KOPT-K1 (cell line): ENCODE data around the gene RASAL2.

Experiments
- H3K27ac ChIP-seq: fragments of 200-600 bp; sonication (generic); 2 replicates; pipeline ENCODE4 v1.5.1; 2016; ENCODE audit warnings: antibody characterized with exemption, mild to moderate bottlenecking, low read depth, low read length; ENCODE audit not compliant: poor library complexity, severe bottlenecking
- H3K36me3 ChIP-seq: fragments of 200-600 bp; sonication (generic); 2 replicates; pipeline ENCODE4 v1.5.1; 2017; ENCODE audit warnings: antibody characterized with exemption, mild to moderate bottlenecking, low read length, moderate library complexity; ENCODE audit not compliant: insufficient read depth
- H3K9me3 ChIP-seq: fragments of 200-600 bp; sonication (generic); 2 replicates; pipeline ENCODE4 v1.5.1; 2017; ENCODE audit warnings: antibody characterized with exemption, low read length, mild to moderate bottlenecking; ENCODE audit not compliant: insufficient read depth, poor library complexity, severe bottlenecking

RASAL2 gene

DNA sequence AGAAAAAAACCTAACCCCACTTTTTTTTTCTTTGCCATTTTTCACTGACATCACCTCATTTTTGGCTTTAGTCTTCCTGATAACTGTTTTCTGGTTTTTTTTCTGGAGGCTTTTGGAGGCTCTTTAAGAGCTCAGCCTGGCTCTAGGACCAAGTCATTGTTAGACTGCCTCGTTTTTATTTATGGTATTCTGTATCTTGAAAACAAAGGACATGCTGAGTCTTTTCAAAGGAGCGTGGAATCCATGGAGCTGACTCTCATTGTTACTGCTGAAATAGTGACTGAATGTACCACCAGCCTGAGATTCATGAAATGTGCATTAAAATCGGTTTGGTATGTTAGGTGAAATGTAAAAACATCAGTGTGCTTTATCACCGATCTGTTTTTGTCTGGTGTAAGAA is 28.0 kb downstream of the RASAL2 start:
- Histone ChIP-seq H3K9me3 (no peaks in the 10 kb centered on the region), H3K27ac (no peak overlapping the region), H3K36me3 (no peaks in the 10 kb centered on the region)

DNA sequence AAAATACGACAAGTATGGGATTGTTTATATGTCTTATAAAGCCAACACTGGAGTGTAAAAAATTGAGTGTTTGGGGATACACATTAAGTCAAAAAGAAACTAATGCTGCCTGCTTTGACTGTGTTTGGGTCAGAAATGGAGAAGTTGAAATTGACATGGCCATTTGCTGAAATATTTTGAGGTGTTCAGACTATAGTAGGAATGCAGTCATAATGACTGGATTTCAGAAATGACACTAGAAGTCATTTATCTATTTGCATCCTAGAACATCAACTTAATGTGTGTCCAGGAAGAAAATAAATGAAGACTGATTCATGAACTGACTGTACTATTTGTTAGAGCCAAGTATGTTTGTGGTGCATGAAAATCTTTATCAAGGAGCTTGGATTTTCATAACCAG is 28.4 kb downstream of the RASAL2 start:
- Histone ChIP-seq H3K27ac (no peak overlapping the region), H3K9me3 (no peaks in the 10 kb centered on the region), H3K36me3 (no peaks in the 10 kb centered on the region)

DNA sequence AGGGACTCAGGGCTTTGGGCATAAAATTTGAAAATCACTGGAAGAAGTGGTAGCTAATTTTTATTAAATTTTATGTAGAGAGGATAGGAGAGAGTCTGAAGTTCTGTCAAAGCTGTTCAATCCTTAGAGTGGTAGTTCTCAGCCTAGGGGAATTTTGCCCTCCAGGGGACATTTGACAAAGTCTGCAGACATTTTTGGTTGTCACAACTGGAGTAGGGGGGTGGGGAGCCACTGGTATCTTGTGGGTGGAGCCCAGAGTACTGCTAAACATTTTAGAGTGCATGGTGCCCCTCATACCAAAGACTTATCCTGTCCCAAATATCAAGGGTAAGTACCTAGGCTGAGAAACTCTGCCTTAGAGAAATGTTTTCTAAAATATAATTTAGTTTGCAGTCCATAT is 30.2 kb downstream of the RASAL2 start:
- no peaks in the 10 kb centered on the region for H3K36me3 ChIP-seq
- H3K27ac ChIP-seq = no peak overlapping the region
- H3K9me3 ChIP-seq = no peaks in the 10 kb centered on the region

DNA sequence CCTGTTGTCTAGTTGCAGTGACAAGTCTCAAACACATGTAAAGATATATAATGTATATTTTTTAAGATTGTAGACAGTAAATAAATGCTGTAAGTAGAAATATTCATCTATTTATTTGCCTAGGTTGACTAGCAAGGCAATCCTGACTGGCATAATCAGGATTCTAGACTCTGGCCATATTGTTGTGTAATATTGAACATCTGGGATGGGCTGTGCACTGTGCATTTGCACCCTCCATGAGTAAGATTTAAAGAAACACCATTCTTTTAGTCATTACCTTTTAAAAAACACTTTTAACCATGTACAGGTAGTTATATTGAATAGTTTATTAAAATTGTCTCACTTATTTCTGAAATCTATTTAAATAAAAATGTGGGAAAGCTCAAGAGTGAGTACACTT is 32.4 kb downstream of the RASAL2 start:
- no peaks in the 10 kb centered on the region for H3K9me3 ChIP-seq

DNA sequence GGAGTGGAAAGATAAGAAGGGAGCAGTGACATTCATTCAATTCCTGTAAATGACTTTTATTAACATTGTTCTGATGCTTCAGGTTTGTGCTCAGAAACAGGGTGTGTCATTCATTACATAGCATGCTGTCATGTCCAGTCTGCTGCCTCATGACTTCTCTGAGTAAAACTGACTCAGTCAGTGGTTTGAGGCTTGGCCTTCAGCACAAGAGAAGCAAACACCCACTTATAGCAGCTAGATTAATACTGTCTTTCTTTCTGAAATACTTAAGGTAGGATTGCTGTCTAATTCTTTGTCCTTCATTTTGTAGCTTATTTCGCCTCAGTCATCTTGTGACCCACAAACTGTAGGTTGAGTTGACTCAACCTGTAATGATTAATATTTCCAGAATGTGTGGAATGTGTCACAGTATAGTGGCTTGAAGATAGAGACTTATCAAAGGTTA is 32.9 kb downstream of the RASAL2 start:
- Histone ChIP-seq H3K27ac (no peak overlapping the region), H3K36me3 (no peaks in the 10 kb centered on the region), H3K9me3 (no peaks in the 10 kb centered on the region)

More for the DNA sequence above, 32.4 kb downstream of the RASAL2 start:
- no peak overlapping the region for H3K27ac ChIP-seq
- no peaks in the 10 kb centered on the region for H3K36me3 ChIP-seq

DNA sequence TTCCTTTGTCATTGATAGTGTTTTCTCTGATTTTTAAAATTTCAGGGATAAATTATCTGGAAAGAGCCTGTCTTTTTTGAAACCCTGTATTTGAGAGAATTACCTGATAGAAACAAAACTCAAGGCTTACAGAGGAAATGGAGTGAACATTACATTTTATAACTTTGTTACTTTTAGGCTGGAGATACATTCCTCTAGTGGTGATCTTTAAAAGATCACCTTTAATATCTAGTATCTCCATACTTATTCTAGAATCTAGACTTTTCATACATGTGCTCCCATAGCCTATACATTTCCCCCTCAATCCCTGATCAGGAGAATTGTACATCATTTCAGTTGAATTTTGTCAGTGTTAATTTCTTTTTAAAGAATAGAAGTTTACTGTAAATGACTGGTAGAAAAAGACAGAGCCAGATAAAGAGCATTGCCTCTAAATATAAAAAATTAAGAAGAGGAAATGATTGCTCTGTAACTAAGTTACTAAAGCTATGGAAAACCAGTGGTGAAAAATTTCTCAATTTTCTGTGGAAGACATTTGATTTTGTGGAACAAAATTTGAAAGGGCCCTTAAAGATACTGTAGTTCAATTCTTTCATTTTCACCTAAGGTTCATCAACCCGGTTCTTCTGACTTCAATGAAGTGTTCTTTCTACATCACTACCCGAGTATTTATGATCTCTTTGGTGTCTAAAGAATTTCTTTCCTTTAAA is 33.7 kb downstream of the RASAL2 start:
- Histone ChIP-seq H3K9me3 (no peaks in the 10 kb centered on the region), H3K27ac (no peak overlapping the region), H3K36me3 (no peaks in the 10 kb centered on the region)

DNA sequence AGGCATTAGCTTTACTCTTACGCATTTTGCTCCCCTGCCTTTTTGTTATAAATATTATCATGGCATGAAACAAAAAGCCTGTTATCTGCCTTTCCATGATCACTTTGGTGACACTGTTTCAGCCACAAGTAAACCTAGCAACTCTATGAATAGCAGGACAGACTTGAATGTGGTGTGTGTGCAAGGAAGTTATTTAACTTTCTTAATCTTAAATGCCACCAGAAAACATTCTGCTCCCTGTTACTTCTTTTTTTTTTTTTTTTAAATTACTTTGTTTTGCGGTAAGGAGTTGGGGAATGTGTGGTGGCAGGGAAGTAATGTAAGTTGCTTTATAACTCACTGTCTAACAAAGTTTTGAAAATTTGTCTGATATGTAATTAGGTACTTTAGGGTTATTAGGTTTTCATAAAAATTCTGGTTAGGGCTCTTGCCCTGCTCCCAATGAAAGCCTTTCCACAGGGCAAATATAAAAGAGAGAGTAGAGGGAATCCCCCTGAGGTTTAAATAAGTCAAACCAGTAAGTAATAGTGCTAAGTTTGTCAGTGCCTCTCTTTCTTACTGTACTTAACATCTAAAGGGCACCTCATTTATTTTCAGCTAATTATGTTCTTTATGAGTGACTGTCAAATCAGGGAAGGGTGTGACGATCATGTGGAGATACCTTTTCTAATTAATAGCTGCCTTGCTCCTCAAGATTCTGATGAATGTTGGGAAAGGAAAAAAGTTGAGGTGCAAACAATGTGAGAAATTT is 39.5 kb downstream of the RASAL2 start:
- Histone ChIP-seq H3K9me3 (no peaks in the 10 kb centered on the region), H3K36me3 (no peaks in the 10 kb centered on the region), H3K27ac (no peak overlapping the region)

DNA sequence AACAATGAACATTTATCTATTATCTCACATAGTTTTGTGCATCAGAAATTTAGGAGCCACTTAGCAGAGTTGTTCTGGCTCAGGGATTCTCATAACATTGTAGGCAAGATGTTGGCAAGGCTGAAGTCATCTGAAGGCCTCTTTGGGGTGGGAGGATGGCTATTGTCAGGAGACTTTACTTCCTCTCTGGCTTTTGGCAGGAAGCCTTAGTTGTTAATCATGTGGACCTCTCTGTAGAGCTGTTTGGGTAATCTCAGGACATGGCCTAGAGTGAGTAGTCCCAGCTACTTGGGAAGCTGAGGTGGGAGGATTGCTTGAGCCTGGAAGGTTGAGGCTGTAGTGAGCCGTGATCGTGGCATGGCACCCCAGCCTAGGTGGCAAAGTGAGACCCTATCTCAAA is 40.2 kb downstream of the RASAL2 start:
- no peak overlapping the region for H3K27ac ChIP-seq
- no peaks in the 10 kb centered on the region for H3K36me3 ChIP-seq
- no peaks in the 10 kb centered on the region for H3K9me3 ChIP-seq

DNA sequence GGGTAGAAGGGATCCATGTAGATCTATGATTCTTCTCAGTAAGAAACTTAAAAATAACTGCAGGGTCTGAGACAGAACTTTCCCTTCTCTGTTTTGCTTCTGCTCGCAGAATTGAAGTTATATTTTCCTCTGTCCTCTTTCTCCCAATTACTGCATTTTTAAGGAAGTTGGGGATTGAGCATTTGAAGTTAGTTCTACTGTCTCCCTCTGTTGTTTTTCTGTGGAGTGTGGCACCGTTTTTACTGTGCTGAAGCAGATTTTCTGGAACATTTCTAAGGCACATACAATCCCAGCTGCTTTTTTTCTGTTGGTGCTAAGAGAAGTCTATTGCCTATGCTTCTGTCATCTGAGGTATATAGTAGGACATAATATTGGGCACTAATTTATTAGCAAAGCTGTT is 43.3 kb downstream of the RASAL2 start:
- H3K36me3 ChIP-seq = no peaks in the 10 kb centered on the region
- H3K27ac ChIP-seq = no peak overlapping the region
- no peaks in the 10 kb centered on the region for H3K9me3 ChIP-seq

DNA sequence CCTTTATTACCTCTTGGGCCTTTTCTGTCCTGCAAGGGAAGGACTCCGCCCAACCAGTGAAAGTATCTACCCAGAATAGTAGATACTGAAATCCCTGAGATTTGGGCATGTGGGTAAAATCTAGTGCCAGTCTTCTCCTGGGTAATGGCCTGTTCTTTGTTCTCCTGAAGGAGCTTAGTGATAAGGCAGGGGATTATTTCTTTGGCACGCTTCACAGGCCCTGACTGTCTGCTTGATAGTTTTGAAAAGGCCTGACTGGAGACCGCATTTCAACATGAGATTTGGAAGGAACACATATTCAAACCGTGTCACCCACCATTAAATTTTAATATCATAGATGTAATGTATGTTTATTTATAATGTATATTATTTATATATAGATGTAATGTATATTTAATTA is 48.9 kb downstream of the RASAL2 start:
- Histone ChIP-seq H3K9me3 (no peaks in the 10 kb centered on the region), H3K36me3 (no peaks in the 10 kb centered on the region), H3K27ac (no peak overlapping the region)

DNA sequence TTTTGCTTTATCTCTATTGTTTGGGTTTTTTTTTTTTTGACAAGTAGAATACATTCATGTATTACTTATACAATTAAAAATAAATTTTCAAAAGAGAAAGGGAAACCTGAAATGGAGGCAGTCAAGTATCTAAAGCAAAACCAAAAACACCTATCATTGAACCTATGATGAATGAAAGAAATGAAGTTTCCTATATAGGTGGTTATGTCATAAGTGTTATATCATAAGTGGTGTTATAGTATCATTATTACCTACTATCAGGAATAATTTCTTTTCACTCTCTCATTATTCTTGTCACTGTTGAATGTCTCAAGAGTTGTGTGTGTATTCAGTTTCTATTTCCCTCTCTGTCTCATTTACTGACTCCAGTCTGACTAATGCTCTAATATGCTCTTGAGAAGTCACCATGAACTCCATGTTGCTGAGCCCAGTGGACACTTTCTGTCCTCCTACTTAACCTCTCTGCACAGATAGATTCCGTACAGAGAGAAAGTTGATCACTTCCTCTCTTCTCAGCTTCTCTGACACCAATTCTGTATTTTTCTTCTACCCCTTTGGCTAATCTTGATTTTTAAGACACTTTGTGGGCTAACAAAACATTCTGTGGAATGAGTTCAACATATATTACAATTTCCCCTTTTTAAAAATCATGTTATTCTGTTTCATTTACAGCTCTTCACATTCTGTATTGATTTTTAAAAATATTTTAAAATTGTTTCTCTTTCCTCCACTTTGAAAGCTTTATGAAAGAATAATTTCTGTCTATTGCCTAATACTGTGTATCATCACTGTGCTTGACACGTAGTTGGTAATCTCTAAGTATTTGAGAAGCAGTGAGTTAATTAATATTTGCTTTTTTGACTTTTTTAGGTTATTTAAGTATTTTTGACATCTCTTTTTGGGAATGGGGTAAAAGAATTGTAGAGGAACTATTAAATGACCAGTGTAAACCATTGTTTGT is 50.1 kb downstream of the RASAL2 start:
- no peak overlapping the region for H3K27ac ChIP-seq
- H3K36me3 ChIP-seq = no peaks in the 10 kb centered on the region
- no peaks in the 10 kb centered on the region for H3K9me3 ChIP-seq

DNA sequence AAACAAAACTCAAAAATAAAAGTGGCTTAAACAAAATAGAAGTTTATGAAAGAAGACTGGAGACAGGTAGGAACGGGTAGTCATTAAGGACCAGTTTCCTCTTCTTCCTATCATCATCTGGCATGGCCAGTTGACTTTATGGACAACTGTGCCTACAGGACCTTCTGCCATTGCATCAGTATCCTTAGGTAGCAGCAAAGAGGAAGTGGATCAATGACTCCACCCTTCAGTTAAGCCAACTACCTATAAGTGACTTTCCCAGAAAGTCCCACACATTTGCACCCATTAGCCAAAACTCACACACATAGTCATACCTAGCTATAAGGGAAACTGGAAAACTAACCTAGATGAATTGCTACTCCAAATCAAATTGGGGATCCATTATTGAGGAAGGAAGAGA is 51.7 kb downstream of the RASAL2 start:
- H3K9me3 ChIP-seq = no peaks in the 10 kb centered on the region
- H3K36me3 ChIP-seq = no peaks in the 10 kb centered on the region
- no peak overlapping the region for H3K27ac ChIP-seq

DNA sequence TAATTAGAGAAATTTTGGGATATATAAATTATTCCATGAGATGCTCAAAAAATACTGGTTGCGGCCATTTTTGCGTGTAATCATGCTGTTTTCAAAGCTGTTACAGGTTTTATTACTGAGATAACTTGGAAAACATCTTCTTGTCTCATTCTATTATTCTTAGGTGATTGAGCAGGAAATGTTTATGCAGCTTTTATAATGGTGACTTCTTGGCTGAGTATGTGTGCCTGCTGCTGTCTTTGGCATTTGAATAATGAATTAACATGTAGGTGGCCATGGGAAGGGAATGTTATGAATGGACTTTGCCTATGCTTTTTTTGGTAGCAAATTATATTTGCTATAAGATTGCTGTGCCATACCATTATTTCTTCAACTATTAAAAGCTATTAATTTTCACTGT is 52.5 kb downstream of the RASAL2 start:
- no peak overlapping the region for H3K27ac ChIP-seq
- no peaks in the 10 kb centered on the region for H3K36me3 ChIP-seq
- H3K9me3 ChIP-seq = no peaks in the 10 kb centered on the region

DNA sequence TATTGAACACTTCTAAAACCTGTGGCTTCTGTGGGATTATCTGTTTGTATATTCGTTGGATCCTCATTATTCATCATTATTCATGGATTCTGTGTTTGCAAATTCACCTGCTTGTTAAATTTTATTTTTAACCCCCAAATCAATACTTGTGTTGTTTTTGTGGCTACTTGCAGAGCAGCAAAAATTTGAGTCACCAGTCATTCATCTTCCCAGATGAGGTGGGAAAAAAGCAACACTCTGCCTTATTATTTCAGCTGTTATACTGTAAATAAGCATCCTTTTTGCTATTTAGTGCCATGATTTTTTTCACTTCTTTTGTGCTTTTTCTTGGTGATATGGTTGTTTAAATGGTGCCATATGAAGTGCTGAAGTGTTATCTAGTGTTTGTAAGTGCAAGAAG is 56.7 kb downstream of the RASAL2 start:
- Histone ChIP-seq H3K9me3 (no peaks in the 10 kb centered on the region), H3K36me3 (no peaks in the 10 kb centered on the region), H3K27ac (no peak overlapping the region)

DNA sequence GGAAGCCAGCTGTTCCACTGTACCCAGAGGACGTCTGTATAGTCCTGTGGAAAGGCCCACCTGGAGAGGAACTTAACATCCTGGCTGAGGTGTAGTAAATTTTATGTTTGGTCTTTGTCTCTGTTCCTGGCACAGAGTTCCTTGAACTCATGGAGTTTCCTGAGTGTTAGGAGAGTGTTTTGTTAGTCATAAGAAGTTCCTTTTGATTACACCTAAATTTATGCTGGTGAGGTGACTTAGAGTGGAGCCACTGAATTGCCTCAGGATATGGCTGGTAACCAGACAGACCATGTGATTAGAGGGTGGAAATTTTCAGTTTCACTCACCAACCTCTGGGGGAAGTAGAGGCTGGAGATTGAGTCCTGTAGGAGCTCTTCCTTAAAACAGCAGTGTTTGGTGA is 57.9 kb downstream of the RASAL2 start:
- no peaks in the 10 kb centered on the region for H3K9me3 ChIP-seq
- no peak overlapping the region for H3K27ac ChIP-seq
- no peaks in the 10 kb centered on the region for H3K36me3 ChIP-seq
